ENCODE measurements around the gene ITPK1. TPM values are rescaled to one million over a fixed set of nuclear protein-coding genes. Genes with fewer than 3 reads are reported as not detected.

ITPK1 gene
- total RNA-seq, 3 donors from 2014 or later, result 27.8 to 91.7 (median 42.9) TPM

DNA sequence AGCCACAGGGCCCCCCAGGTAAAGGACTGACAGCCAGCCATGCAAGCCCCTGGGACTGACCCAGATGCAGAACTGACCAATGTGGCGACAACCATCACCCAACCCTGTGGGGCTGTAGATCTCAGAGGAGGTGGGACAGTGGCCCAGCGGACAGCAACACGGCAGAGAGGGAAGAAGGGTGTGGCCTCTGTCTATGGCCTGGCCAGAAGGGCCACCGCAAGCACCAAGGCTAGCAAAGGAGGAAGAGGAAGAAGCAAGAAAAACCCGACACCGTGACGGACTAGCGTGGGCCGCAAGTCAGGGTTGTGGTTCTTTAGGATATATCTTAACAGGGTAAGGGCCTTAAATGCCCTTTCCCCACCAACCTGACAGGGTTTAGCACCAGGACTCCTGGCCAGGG lies 71.2 kb downstream of the ITPK1 start:
- intact Hi-C loops (cut with DNase I; ENCODE audit: low total_unique reads), result loop anchor here (5.0 kb wide), 1 partner anchor 1138 kb away; no protein-coding TSS in a partner anchor

DNA sequence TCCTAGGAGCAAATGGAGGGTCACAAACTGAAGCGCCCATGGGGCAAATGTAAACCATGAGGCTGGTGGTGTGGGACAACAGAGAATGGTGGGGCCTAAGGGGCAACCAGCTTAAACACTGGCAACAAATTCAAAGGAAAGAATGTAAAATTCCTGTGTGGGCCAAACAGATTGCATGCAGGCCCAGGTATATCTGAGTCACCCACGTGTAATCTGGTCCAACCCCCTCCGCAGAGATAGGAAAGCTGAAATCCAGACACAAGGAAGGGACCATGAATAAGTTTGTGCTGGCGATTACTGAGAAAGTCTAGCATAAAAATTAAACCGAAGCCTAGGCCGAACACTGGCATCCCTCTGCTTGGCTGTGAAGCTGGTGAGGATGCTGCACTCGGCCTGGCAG lies 71.6 kb downstream of the ITPK1 start:
- Histone ChIP-seq H3K9me3 (no peaks in the 10 kb centered on the region), H3K4me3 (no peak overlapping the region), H3K36me3 (no peaks in the 10 kb centered on the region), H3K4me1 (peaks cover 0 to 4% of the 10 kb centered on the region in 2 donors), H3K27me3 (no peaks in the 10 kb centered on the region), H3K27ac (peak overlapping the region; percentile 45 to 64)
- no peak for TF ChIP-seq POLR2A (IDR thresholded peaks at IDR 0.05)
- TF ChIP-seq CTCF (IDR thresholded peaks at IDR 0.05), result no peak
- no peak for TF ChIP-seq POLR2AphosphoS5 (IDR thresholded peaks at IDR 0.05)
- intact Hi-C loops (cut with DNase I; ENCODE audit: low total_unique reads), result loop anchor here (5.0 kb wide), 1 partner anchor 1138 kb away; no protein-coding TSS in a partner anchor
- no peak for DNase-seq (ENCODE audit: low spot score in 2 of 2)

More for the DNA sequence above, 71.2 kb downstream of the ITPK1 start:
- no peak for DNase-seq (ENCODE audit: low spot score in 2 of 2)
- no peak overlapping the region for H3K27ac ChIP-seq
- H3K4me3 ChIP-seq, result no peak overlapping the region
- peaks cover 0 to 4% of the 10 kb centered on the region in 2 donors for H3K4me1 ChIP-seq
- no peak for TF ChIP-seq POLR2AphosphoS5 (IDR thresholded peaks at IDR 0.05)
- TF ChIP-seq CTCF (IDR thresholded peaks at IDR 0.05), result no peak
- TF ChIP-seq POLR2A (IDR thresholded peaks at IDR 0.05), result no peak
- no peaks in the 10 kb centered on the region for H3K27me3 ChIP-seq
- no peaks in the 10 kb centered on the region for H3K36me3 ChIP-seq
- no peaks in the 10 kb centered on the region for H3K9me3 ChIP-seq

DNA sequence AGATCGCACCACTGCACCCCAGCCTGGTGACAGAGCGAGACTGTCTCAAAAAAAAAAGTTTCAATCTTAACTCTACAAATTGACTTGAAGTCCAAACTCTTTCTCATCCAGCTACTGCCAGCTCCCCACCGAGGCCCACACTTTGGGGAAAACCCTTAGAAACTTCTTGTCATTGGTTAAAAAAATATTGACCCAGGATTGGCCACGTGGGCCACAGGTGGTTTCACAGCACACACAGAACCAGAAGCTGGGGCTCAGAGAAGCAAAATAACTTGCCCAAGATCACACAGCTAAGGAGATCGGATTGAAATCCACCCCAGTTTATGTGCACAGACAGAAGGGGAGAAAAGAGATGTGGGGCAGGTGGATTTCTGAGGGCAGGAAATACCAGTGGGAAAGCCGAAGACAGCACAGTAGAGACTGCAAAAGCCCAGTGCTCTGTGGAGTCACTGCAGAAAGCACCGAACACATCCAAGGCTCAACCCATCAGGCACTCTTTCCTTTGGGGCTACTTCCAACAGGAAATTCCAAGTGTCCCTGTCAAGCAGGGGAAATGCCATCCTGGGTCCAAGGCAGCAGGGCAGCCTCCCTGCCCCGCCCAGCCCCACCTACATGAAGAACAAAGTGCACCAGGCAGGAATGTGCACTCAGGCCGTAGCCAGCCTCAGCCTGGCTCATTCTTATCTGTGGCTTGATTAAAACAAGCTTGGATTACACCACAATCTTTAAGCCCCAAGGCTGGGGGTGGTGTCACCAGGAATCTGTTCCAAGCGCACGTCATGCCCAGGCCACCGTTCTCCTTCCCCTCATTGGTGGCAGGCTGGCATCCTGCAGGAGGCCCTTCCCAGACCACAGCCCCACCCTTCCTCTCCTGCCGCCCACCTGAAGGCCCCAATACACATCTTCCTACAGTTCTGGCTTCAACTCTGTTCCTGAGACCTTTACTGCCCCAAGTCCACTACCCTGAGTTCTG lies 72.5 kb downstream of the ITPK1 start:
- DNase-seq (ENCODE audit: low spot score in 2 of 2), result peak; percentile 59 to 82

DNA sequence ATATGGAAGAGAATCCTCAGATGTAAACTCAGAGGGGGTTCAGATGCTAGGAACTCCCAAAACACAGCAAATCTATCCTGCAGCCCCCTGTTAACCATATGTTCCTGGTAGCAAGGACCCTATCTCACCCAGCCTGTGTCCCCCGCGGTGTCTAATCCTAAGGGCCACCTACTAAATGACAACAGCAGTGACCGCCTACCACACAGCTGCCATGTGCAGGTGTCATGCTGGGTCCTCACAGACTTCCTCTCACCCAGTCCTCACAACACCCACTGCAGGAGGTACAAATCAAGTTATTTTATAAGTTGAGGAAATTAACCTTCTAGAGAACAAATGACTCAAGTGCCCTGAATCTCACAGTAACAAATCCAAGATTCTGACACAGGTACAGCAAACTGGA lies 73.9 kb downstream of the ITPK1 start:
- H3K27ac ChIP-seq, result no peak overlapping the region
- no peaks in the 10 kb centered on the region for H3K9me3 ChIP-seq
- no peaks in the 10 kb centered on the region for H3K27me3 ChIP-seq
- no peak for TF ChIP-seq CTCF (IDR thresholded peaks at IDR 0.05)
- TF ChIP-seq POLR2A (IDR thresholded peaks at IDR 0.05), result no peak
- no peak for TF ChIP-seq POLR2AphosphoS5 (IDR thresholded peaks at IDR 0.05)
- peaks cover 4 to 7% of the 10 kb centered on the region in 2 donors for H3K4me1 ChIP-seq
- H3K4me3 ChIP-seq, result no peak overlapping the region
- DNase-seq (ENCODE audit: low spot score in 2 of 2), result no peak
- intact Hi-C loops (cut with DNase I; ENCODE audit: low total_unique reads), result loop anchor here (5.0 kb wide), 1 partner anchor 1140 kb away; no protein-coding TSS in a partner anchor
- H3K36me3 ChIP-seq, result no peaks in the 10 kb centered on the region

More for the DNA sequence above, 72.5 kb downstream of the ITPK1 start:
- H3K27ac ChIP-seq, result peak overlapping the region; percentile 45 to 64
- no peaks in the 10 kb centered on the region for H3K9me3 ChIP-seq
- H3K27me3 ChIP-seq, result no peaks in the 10 kb centered on the region
- no peak overlapping the region for H3K4me3 ChIP-seq
- peaks cover 0 to 4% of the 10 kb centered on the region in 2 donors for H3K4me1 ChIP-seq
- no peak for TF ChIP-seq POLR2AphosphoS5 (IDR thresholded peaks at IDR 0.05)
- no peak for TF ChIP-seq CTCF (IDR thresholded peaks at IDR 0.05)
- TF ChIP-seq POLR2A (IDR thresholded peaks at IDR 0.05), result no peak
- intact Hi-C loops (cut with DNase I; ENCODE audit: low total_unique reads), result loop anchor here (5.0 kb wide), 1 partner anchor 1139 kb away; no protein-coding TSS in a partner anchor
- H3K36me3 ChIP-seq, result no peaks in the 10 kb centered on the region

- H3K27ac ChIP-seq, result no peak overlapping the region
- no peak overlapping the region for H3K4me3 ChIP-seq
- no peaks in the 10 kb centered on the region for H3K9me3 ChIP-seq
- TF ChIP-seq POLR2AphosphoS5 (IDR thresholded peaks at IDR 0.05), result no peak
- TF ChIP-seq POLR2A (IDR thresholded peaks at IDR 0.05), result no peak
- no peak for TF ChIP-seq CTCF (IDR thresholded peaks at IDR 0.05)
- DNase-seq (ENCODE audit: low spot score in 2 of 2), result no peak
- H3K4me1 ChIP-seq, result peaks cover 3 to 13% of the 10 kb centered on the region in 2 donors
- no peaks in the 10 kb centered on the region for H3K27me3 ChIP-seq
- intact Hi-C loops (cut with DNase I; ENCODE audit: low total_unique reads), result loop anchor here (5.0 kb wide), 1 partner anchor 1141 kb away; no protein-coding TSS in a partner anchor
- H3K36me3 ChIP-seq, result no peaks in the 10 kb centered on the region
Observed at GRCh38 chr14:93040982-93041381, 74.7 kb downstream of the ITPK1 start.

All from breast epithelium (tissue), 4 donors.